ENCODE data around the gene OR2T27.

DNA sequence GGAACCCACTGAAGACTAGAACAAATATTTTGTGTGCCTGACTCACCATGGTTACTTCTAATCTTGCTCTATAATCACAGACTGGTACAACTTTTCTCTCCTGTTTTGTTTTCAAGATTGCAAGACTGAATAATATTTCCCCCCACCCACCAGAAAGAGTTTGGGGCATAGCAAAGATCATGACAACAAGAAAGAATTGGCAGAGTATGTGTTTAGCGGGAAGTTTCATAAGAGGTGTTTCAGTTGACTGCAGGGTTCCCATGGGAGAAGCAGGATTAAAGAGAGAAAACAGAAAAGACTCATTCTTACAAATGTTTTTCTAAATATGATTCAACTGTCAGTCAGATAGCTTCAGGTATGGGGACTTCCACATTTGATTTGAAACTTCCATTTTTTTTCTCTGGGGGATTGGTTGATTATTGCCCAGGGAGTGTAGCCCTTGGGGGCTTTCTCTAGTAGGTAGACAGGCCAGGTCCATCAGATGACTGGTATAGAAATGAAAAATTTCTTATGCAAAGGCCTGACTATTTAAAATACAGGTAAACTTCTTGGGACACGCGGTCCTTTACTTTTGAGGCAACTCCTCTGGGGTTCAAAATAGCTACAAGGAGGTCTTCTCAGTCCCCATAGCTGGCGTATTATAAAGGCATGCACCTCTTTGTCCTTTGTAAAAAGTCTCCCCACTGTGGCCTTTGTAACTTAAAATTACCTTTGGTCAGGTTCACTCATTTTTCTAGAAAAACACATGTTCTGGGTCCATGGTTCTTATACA, 33.4 kb upstream of the OR2T27 start:
- TF ChIP-seq, protein P1, sequence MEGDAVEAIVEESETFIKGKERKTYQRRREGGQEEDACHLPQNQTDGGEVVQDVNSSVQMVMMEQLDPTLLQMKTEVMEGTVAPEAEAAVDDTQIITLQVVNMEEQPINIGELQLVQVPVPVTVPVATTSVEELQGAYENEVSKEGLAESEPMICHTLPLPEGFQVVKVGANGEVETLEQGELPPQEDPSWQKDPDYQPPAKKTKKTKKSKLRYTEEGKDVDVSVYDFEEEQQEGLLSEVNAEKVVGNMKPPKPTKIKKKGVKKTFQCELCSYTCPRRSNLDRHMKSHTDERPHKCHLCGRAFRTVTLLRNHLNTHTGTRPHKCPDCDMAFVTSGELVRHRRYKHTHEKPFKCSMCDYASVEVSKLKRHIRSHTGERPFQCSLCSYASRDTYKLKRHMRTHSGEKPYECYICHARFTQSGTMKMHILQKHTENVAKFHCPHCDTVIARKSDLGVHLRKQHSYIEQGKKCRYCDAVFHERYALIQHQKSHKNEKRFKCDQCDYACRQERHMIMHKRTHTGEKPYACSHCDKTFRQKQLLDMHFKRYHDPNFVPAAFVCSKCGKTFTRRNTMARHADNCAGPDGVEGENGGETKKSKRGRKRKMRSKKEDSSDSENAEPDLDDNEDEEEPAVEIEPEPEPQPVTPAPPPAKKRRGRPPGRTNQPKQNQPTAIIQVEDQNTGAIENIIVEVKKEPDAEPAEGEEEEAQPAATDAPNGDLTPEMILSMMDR (IDR thresholded peaks at IDR 0.05): no peak
- TF ChIP-seq POLR2AphosphoS5 (IDR thresholded peaks at IDR 0.05; ENCODE audit: insufficient read depth in 1 of 2, low read depth in 1 of 2): no peak
- TF ChIP-seq POLR2A (IDR thresholded peaks at IDR 0.05): no peak

All from vagina (tissue), 2 donors.